B cell (primary cell): ENCODE measurements around the gene CHADL. TPM values are rescaled to one million over a fixed set of nuclear protein-coding genes. Genes with fewer than 3 reads are reported as not detected.

ENCODE experiments used
- ATAC-seq: fragments of 200-7000 bp; cut with Tn5 transposase; one replicate; pipeline ENCODE4 v1.10.0; 2021; ENCODE audit warnings: low read depth, mild to moderate bottlenecking, moderate number of reproducible peaks, moderate library complexity
- CTCF ChIA-PET: fragments of 350-600 bp; sonication (Branson Sonifier 250); formaldehyde crosslinking; loops from one replicate; lab custom pipeline; 2021; ENCODE audit warnings: antibody characterized with exemption, inconsistent platforms; lab: Charles Lee
- POLR2A ChIA-PET: fragments of 350-600 bp; sonication (Branson Sonifier 250); formaldehyde crosslinking; loops from one replicate; lab custom pipeline; 2021; ENCODE audit warnings: antibody characterized with exemption; lab: Charles Lee
- DNase-seq: peaks from one replicate; pipeline ENCODE4 v3.0.0; 2013
- H2AFZ ChIP-seq: 2 replicates; pipeline ENCODE4 v1.6.1; 2012; ENCODE audit warnings: mild to moderate bottlenecking, low read depth, low read length; ENCODE audit not compliant: insufficient read depth, poor library complexity, severe bottlenecking
- H3K27ac ChIP-seq, 2 donors: 1 replicate in 1 of 2; 2 replicates in 1 of 2; pipeline ENCODE4 v1.5.1; 2012 to 2013; ENCODE audit warnings: low read length in 2 of 2, mild to moderate bottlenecking in 2 of 2, moderate library complexity in 1 of 2
- H3K27me3 ChIP-seq, 4 experiments: fragments of 200-600 bp in 1 of 4; sonication (generic) in 1 of 4; replicated peaks in 1 of 4; 1 replicate in 2 of 4; 2 replicates in 2 of 4; pipeline versions ENCODE4 v1.6.1 to v1.7.0; 2013 to 2016; ENCODE audit warnings: low read length in 3 of 4, mild to moderate bottlenecking in 2 of 4, mixed read lengths in 1 of 4, moderate library complexity in 1 of 4; ENCODE audit not compliant: insufficient read depth in 4 of 4, control insufficient read depth in 3 of 4; ENCODE audit errors: control extremely low read depth in 1 of 4
- H3K36me3 ChIP-seq, 2 experiments: replicated peaks in 1 of 2; 1 replicate in 1 of 2; 2 replicates in 1 of 2; pipeline versions ENCODE4 v1.6.1 to v1.7.1; 2013; ENCODE audit warnings: low read length in 1 of 2; ENCODE audit not compliant: insufficient read depth in 2 of 2, control insufficient read depth in 1 of 2; ENCODE audit errors: control extremely low read depth in 1 of 2, extremely low read depth in 1 of 2
- H3K4me1 ChIP-seq, 2 donors: fragments of 200-600 bp in 1 of 2; sonication (generic) in 1 of 2; 1 replicate in 1 of 2; 2 replicates in 1 of 2; pipeline versions ENCODE4 v1.5.1 to v1.6.1; 2013 to 2017; ENCODE audit warnings: low read length in 2 of 2; ENCODE audit not compliant: control insufficient read depth in 2 of 2, insufficient read depth in 2 of 2
- H3K4me2 ChIP-seq: replicated peaks from 2 replicates; pipeline ENCODE3; 2012; ENCODE audit warnings: mild to moderate bottlenecking, low read depth, low read length; ENCODE audit not compliant: poor library complexity, severe bottlenecking
- H3K4me3 ChIP-seq, 5 experiments: fragments of 200-600 bp in 1 of 5; sonication (generic) in 1 of 5; 1 replicate in 3 of 5; 2 replicates in 2 of 5; pipeline versions ENCODE4 v1.5.1 to v1.7.0; 2011 to 2016; ENCODE audit warnings: low read length in 4 of 5, mild to moderate bottlenecking in 4 of 5, low read depth in 2 of 5, control low read depth in 1 of 5, moderate library complexity in 1 of 5; ENCODE audit not compliant: insufficient read depth in 1 of 5; ENCODE audit errors: control extremely low read depth in 1 of 5, extremely low read depth in 1 of 5
- H3K79me2 ChIP-seq: fragments of 200-600 bp; sonication (generic); one replicate; pipeline ENCODE4 v1.6.0; 2016; ENCODE audit warnings: low read length; ENCODE audit not compliant: control insufficient read depth, insufficient read depth
- H3K9ac ChIP-seq: fragments of 200-600 bp; sonication (generic); 2 replicates; pipeline ENCODE4 v1.6.1; 2017; ENCODE audit warnings: mild to moderate bottlenecking, low read length, moderate library complexity
- H3K9me3 ChIP-seq, 3 donors: one replicate each; pipeline versions ENCODE4 v1.6.1 to v1.7.1; 2013; ENCODE audit warnings: low read length in 2 of 3; ENCODE audit not compliant: control insufficient read depth in 2 of 3, insufficient read depth in 1 of 3; ENCODE audit errors: control extremely low read depth in 1 of 3
- H4K20me1 ChIP-seq: 2 replicates; pipeline ENCODE4 v1.6.0; 2012; ENCODE audit warnings: mild to moderate bottlenecking, low read length; ENCODE audit not compliant: insufficient read depth, control insufficient read depth, poor library complexity, severe bottlenecking
- H3K27ac Mint-ChIP-seq: one replicate; pipeline ENCODE4 v1.8.0; 2021; ENCODE audit warnings: mixed read lengths
- H3K27me3 Mint-ChIP-seq: one replicate; pipeline ENCODE4 v1.8.0; 2021; ENCODE audit warnings: mixed read lengths
- H3K4me1 Mint-ChIP-seq: one replicate; pipeline ENCODE4 v1.8.0; 2021; ENCODE audit warnings: mixed read lengths
- H3K4me3 Mint-ChIP-seq: one replicate; pipeline ENCODE4 v1.8.0; 2021; ENCODE audit warnings: mixed read lengths
- H3K9me3 Mint-ChIP-seq: one replicate; pipeline ENCODE4 v1.8.0; 2022; ENCODE audit warnings: mixed read lengths; ENCODE audit not compliant: insufficient read depth
- EZH2 ChIP-seq: IDR thresholded peaks from 2 replicates; pipeline ENCODE4 v1.6.1; 2012; ENCODE audit warnings: borderline replicate concordance, low read depth, mild to moderate bottlenecking, moderate library complexity, low read length; ENCODE audit not compliant: insufficient read depth, poor library complexity, severe bottlenecking
- WGBS: methylation state at CpG from one replicate; pipeline ENCODE4 v1.1.5; 2013; ENCODE audit warnings: missing lambda C conversion rate; ENCODE audit not compliant: insufficient coverage; 5-methylcytosine and 5-hydroxymethylcytosine counted together
- intact Hi-C: fragments of 100-400 bp; cut with micrococcal nuclease; formaldehyde crosslinking; loops from one replicate; pipeline ENCODE4 v1.10.0; 2022
- polyA plus RNA-seq: library from polyadenylated mRNA; depleted of rRNA; stranded (reverse); fragments of >200 nt; gene quantifications from 2 replicates; pipeline ENCODE4 v1.2.3, GENCODE V29; 2012
- total RNA-seq, 2 donors: library from RNA; stranded (reverse); fragments of 120-200 nt in 1 of 2; gene quantifications; 1 replicate in 1 of 2; 2 replicates in 1 of 2; pipeline versions ENCODE4 v1.2.3 to v1.2.4, GENCODE V29; 2013 to 2022
- TF ChIP-seq, protein P1 (sequence below): fragments of 200-600 bp; IDR thresholded peaks from one replicate; pipeline ENCODE4 v1.8.0; 2022; ENCODE audit warnings: antibody characterized with exemption, mild to moderate bottlenecking

CHADL gene
- total and polyA plus RNA-seq, 2 donors (not counting 1 experiment from before 2014, with no cell fraction given) = 0.07 to 0.59 TPM

DNA sequence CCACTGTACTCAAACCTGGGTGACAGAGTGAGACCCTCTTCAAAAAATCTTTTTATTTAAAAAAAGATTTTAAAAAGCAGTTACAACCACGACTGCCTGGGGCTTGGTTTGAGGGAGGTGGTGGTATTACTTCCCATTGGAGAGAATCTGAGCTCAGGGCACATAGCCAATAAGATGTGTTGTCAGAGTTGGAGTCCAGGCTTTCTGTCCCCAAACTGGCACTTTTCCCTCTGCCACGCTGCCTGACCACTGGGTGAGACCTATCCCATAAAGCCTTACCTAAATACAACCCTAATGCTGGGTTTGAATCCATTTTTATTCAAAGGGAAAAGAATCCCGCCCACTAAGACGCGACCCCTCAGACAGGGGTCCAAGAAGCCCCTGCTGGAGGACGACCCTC lies 11.5 kb downstream of the CHADL start:
- no peaks in the 10 kb centered on the region for H3K27me3 Mint-ChIP-seq
- DNase-seq (no peak), ATAC-seq (no peak)
- Histone ChIP-seq H3K4me1 (no peaks in the 10 kb centered on the region), H3K27me3 (no peaks in the 10 kb centered on the region), H3K36me3 (peaks cover 0 to 52% of the 10 kb centered on the region in 2 experiments), H3K79me2 (no peaks in the 10 kb centered on the region), H3K27ac (no peak overlapping the region), H4K20me1 (no peaks in the 10 kb centered on the region), H3K9me3 (no peaks in the 10 kb centered on the region), H2AFZ (no peak overlapping the region), H3K9ac (no peak overlapping the region), H3K4me2 (no peak overlapping the region), H3K4me3 (no peak overlapping the region)
- WGBS = 90% methylated on average over 5 of the region's 6 CpGs
- POLR2A ChIA-PET = no interaction called here
- no peak overlapping the region for H3K4me3 Mint-ChIP-seq
- H3K27ac Mint-ChIP-seq = no peak overlapping the region
- no peaks in the 10 kb centered on the region for H3K4me1 Mint-ChIP-seq
- CTCF ChIA-PET = no interaction called here
- intact Hi-C loops = no loop called here
- no peaks in the 10 kb centered on the region for H3K9me3 Mint-ChIP-seq
- TF ChIP-seq, protein P1, sequence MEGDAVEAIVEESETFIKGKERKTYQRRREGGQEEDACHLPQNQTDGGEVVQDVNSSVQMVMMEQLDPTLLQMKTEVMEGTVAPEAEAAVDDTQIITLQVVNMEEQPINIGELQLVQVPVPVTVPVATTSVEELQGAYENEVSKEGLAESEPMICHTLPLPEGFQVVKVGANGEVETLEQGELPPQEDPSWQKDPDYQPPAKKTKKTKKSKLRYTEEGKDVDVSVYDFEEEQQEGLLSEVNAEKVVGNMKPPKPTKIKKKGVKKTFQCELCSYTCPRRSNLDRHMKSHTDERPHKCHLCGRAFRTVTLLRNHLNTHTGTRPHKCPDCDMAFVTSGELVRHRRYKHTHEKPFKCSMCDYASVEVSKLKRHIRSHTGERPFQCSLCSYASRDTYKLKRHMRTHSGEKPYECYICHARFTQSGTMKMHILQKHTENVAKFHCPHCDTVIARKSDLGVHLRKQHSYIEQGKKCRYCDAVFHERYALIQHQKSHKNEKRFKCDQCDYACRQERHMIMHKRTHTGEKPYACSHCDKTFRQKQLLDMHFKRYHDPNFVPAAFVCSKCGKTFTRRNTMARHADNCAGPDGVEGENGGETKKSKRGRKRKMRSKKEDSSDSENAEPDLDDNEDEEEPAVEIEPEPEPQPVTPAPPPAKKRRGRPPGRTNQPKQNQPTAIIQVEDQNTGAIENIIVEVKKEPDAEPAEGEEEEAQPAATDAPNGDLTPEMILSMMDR = no peak
- no peak for TF ChIP-seq EZH2

DNA sequence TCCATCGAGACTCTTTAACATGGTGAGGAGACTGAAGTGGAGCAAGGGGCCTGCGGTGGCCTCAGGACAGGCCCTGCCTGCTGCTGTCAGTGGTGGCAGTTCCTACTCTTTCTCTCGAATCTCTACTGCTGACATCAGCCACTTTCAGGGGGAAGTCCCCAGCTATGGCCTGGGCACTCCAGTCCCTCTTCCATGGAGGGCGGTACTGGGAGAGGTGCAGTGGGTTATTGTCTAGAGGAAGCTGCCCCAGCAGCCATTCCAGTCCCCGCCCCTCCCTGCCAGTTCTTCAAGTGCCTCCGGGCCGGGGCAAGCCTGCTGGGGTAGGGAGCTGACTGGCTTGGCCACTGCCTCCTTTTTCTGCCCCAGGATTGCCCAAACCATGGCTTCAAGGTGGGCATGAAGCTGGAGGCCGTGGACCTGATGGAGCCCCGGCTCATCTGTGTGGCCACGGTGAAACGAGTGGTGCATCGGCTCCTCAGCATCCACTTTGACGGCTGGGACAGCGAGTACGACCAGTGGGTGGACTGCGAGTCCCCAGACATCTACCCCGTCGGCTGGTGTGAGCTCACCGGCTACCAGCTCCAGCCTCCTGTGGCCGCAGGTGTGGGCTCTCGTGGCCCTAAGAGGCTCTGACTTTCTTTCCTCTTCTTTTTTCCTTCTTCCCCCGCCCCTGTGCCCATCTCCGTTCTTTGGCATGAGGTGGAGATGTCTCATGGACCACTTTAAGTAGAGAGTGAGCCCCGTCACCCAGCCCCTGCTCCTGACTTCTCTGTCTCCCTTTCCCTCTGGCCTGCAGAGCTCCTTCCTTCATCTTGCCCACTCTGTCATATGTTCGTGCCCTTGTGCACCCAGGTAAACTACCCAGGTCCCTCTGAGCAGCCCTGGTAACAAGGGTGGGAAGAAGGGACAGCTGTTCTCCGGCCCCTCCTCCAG lies 13.7 kb downstream of the CHADL start:
- ChIA-PET CTCF (interaction anchor here (0.9 to 1.2 kb wide), 2 partner anchors 11 to 76 kb away, joined by 3 to 4 read pairs; no protein-coding TSS in a partner anchor), POLR2A (no interaction called here)
- ATAC-seq (no peak), DNase-seq (no peak)
- Histone ChIP-seq H3K9me3 (no peaks in the 10 kb centered on the region), H4K20me1 (no peaks in the 10 kb centered on the region), H3K79me2 (no peaks in the 10 kb centered on the region), H3K4me2 (no peak overlapping the region), H2AFZ (no peak overlapping the region), H3K27ac (no peak overlapping the region), H3K27me3 (no peaks in the 10 kb centered on the region), H3K4me3 (no peak overlapping the region), H3K9ac (no peak overlapping the region), H3K4me1 (no peaks in the 10 kb centered on the region), H3K36me3 (peaks cover 0 to 71% of the 10 kb centered on the region in 2 experiments)
- H3K4me3 Mint-ChIP-seq = no peak overlapping the region
- H3K27me3 Mint-ChIP-seq = no peaks in the 10 kb centered on the region
- no peaks in the 10 kb centered on the region for H3K4me1 Mint-ChIP-seq
- intact Hi-C loops = no loop called here
- WGBS = 94% methylated on average over 18 of the region's 26 CpGs
- H3K27ac Mint-ChIP-seq = no peak overlapping the region
- no peaks in the 10 kb centered on the region for H3K9me3 Mint-ChIP-seq
- no peak for TF ChIP-seq EZH2
- TF ChIP-seq, protein P1 = no peak
